Activated T-helper 1 cell treated with anti-CD3 and anti-CD28 coated beads, Interleukin-12 subunit alpha, Interleukin-12 subunit beta, Interleukin-2, Interleukin-4 antibody, amounts not matched to agents 30 ng/mL and 10 ng/mL and 1 ng/mL, durations not matched to agents 14 hours and 24 hours and 36 hours (primary cell): ENCODE data around the gene MCCC1. TPM values are rescaled to one million over a fixed set of nuclear protein-coding genes. Genes with fewer than 3 reads are reported as not detected.
A peak's percentile ranks its signal among the peaks of the same experiment; 100 is the strongest.

ENCODE experiments used
- DNase-seq: peaks from one replicate; pipeline ENCODE4 v3.0.0; 2021; ENCODE audit warnings: low spot score
- H3K27ac Mint-ChIP-seq: one replicate; pipeline ENCODE4 v1.8.0; 2021; ENCODE audit warnings: mild to moderate bottlenecking, mixed read lengths
- H3K27me3 Mint-ChIP-seq: one replicate; pipeline ENCODE4 v1.8.0; 2022; ENCODE audit warnings: mild to moderate bottlenecking, moderate library complexity, mixed read lengths; ENCODE audit not compliant: insufficient read depth
- H3K36me3 Mint-ChIP-seq: one replicate; pipeline ENCODE4 v1.8.0; 2021; ENCODE audit warnings: low read depth, mixed read lengths
- H3K4me1 Mint-ChIP-seq: one replicate; pipeline ENCODE4 v1.8.0; 2021; ENCODE audit warnings: low read depth, mixed read lengths
- H3K4me3 Mint-ChIP-seq: one replicate; pipeline ENCODE4 v1.8.0; 2021; ENCODE audit warnings: mild to moderate bottlenecking, moderate library complexity, mixed read lengths
- H3K9me3 Mint-ChIP-seq: one replicate; pipeline ENCODE4 v1.8.0; 2021; ENCODE audit warnings: mixed read lengths
- intact Hi-C: fragments of 100-400 bp; cut with micrococcal nuclease; formaldehyde crosslinking; loops from one replicate; pipeline ENCODE4 v1.15.1; 2024
- total RNA-seq: library from RNA; stranded (reverse); gene quantifications from 2 replicates; pipeline ENCODE4 v1.2.3, GENCODE V29; 2022

The MCCC1 gene
- total RNA-seq, 1 donor from 2014 or later = 27.3 TPM

DNA sequence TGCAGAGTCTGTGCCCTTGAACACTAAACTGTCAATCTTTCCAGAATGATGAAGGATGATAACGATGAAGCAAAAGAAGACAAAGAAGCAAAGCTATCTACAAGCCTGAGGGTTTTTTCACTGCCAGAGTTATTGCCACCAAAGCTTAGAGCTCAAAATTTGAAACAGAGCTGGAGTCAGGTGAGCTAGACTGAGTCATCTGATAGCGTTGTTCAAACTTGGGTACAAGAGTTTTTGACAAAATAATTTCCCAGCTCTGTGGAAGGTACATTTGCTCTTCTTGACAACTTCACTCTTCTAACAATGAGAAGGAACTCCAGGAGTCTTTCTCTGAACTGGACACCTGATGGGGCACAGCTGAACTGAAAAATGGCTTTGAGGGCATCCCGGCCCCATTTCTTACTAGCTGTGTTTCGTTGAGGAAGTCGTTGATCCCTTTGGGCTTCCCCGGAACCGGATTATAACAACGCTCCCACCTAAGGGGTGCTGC lies 715 bp downstream of the MCCC1 start:
- H3K27me3 Mint-ChIP-seq = no peaks in the 10 kb centered on the region
- H3K9me3 Mint-ChIP-seq = no peaks in the 10 kb centered on the region
- H3K27ac Mint-ChIP-seq = peak overlapping the region; percentile 92
- H3K4me3 Mint-ChIP-seq = peak overlapping the region; percentile 97
- H3K4me1 Mint-ChIP-seq = peaks cover 41% of the 10 kb centered on the region
- intact Hi-C loops = loop anchor here (1.0 to 5.0 kb wide), 11 partner anchors 60 to 1088 kb away; partner anchors contain the start of genes ABCF3, ATP11B, DCUN1D1 and KLHL24
- DNase-seq = no peak
- peaks cover 10% of the 10 kb centered on the region for H3K36me3 Mint-ChIP-seq

DNA sequence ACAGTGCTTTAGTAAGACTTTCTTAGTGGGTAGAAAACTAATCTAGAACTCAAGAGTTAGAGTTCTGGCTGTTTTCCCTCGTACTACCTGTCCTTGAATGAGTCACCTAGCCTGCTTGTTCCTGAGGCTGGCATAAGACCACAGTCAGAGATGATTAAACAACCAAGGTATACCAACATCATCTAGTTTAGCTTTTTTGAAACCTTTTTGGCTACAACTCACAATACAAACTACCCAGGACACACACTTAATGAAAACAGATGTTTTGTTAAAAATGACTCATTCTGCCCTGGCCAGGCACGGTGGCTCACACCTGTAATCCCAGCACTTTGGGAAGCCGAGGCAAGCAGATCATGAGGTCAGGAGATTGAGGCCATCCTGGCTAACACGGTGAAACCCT lies 4.6 kb downstream of the MCCC1 start:
- H3K27ac Mint-ChIP-seq = no peak overlapping the region
- no peak for DNase-seq
- H3K4me1 Mint-ChIP-seq = peaks cover 36% of the 10 kb centered on the region
- H3K9me3 Mint-ChIP-seq = no peaks in the 10 kb centered on the region
- intact Hi-C loops = loop anchor here (5.0 kb wide), 1 partner anchor 127 kb away; no protein-coding TSS in a partner anchor
- H3K36me3 Mint-ChIP-seq = peaks cover 29% of the 10 kb centered on the region
- H3K27me3 Mint-ChIP-seq = no peaks in the 10 kb centered on the region
- no peak overlapping the region for H3K4me3 Mint-ChIP-seq

DNA sequence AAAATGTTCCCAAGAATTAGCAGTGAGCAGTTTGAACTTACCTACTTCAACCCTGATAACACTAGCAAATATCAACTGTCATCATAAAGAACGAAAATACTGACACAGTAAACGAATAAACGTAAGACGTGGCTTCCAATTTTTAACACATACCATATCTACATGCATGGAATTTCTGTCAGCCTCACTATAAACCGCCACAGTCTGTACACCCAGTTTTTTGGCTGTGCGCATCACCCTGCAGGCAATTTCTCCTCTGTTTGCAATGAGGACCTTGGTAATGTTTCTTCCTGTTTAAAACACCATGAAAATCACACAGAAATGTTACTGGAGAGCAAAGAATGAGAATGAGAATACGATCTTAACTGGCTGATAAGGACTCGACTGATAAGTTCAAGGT lies 7.0 kb downstream of the MCCC1 start:
- H3K4me3 Mint-ChIP-seq = no peak overlapping the region
- no peaks in the 10 kb centered on the region for H3K27me3 Mint-ChIP-seq
- peaks cover 31% of the 10 kb centered on the region for H3K36me3 Mint-ChIP-seq
- no peak for DNase-seq
- H3K4me1 Mint-ChIP-seq = peaks cover 21% of the 10 kb centered on the region
- intact Hi-C loops = no loop called here
- no peak overlapping the region for H3K27ac Mint-ChIP-seq
- no peaks in the 10 kb centered on the region for H3K9me3 Mint-ChIP-seq

DNA sequence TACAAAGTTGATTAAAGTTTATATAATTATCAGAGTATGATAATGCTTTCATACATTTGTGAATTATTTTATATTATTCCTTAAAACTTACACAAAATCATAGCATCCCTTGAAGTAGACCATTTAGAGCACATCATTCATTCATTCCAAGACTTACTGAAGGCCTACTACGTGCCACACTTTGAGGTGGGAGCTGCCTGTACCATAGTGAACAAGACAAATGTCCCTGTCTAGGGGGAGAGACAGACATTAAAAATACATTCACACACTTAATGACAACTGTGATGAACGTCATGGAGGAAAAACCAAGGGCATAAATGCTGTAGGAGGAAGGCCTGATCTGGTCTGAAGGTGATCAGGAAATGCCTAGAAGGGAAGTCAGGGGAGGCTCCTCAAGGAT lies 12.1 kb downstream of the MCCC1 start:
- no peak overlapping the region for H3K27ac Mint-ChIP-seq
- no peaks in the 10 kb centered on the region for H3K27me3 Mint-ChIP-seq
- intact Hi-C loops = no loop called here
- no peaks in the 10 kb centered on the region for H3K9me3 Mint-ChIP-seq
- H3K4me3 Mint-ChIP-seq = no peak overlapping the region
- DNase-seq = no peak
- H3K4me1 Mint-ChIP-seq = peaks cover 11% of the 10 kb centered on the region
- H3K36me3 Mint-ChIP-seq = peaks cover 40% of the 10 kb centered on the region

DNA sequence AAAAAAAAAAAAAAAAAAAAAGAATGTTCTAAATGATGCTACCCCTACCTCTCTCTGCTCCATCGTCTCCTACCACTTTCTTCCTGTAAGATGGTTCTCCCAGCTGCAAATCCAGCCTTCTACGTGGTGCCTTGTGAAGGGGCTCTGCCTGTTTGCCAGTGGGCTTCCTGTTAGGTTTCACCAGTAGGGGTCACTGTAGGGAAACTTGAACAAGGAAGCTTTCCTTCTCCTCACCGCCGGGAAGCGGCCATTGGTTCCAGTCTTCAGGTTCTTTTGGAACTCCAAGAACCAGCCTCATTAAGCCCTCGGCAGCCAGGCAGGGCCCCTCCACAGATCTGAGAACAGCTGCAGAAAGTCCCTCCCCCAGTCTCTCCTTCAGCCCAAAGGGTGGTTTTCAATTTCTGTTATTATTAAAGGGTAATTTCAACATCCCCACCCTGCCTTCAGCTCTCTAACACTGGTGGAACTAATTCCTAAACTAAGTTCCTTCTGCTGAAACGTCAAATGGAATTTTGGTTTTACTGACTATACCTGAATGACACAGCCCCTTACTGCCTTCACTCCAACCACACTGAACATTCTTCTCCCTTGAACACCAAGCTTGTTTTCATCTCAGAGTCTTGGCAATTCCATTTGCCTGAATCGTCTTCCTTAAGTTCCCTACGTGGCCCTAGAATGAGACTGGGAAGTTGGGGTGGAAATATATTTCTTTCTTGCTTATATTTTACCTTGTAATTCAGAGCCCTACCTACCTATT lies 13.5 kb downstream of the MCCC1 start:
- H3K9me3 Mint-ChIP-seq = no peaks in the 10 kb centered on the region
- H3K4me3 Mint-ChIP-seq = no peak overlapping the region
- no peaks in the 10 kb centered on the region for H3K27me3 Mint-ChIP-seq
- DNase-seq = no peak
- H3K27ac Mint-ChIP-seq = no peak overlapping the region
- H3K36me3 Mint-ChIP-seq = peaks cover 44% of the 10 kb centered on the region
- peaks cover 11% of the 10 kb centered on the region for H3K4me1 Mint-ChIP-seq
- intact Hi-C loops = no loop called here

DNA sequence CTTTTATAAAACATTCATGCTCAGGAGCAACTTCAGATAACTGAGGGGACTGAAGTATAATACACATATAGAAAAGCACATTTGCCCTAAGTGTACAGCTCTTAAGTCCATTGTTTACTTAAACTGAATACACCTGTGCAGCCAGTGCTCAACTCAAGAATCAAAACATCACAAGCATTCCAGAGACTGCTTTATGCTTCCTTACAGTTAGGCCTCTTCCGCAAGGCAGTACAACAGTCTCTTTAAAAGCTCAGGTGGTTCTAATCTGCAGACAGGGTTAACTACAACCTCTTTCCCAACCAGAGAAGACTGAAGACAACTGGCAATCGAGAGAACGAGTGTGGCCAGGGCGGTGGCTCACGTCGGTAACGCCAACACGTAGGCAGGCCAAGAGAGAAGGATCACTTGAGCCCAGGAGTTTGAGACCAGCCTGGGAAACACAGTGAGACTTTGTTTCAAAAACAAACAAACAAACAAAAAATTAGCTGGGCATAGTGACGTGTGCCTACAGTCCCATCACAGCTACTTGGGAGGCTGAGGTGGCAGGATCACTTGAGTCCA lies 16.9 kb downstream of the MCCC1 start:
- Mint-ChIP-seq H3K27ac (no peak overlapping the region), H3K27me3 (no peaks in the 10 kb centered on the region), H3K4me3 (no peak overlapping the region), H3K36me3 (peaks cover 61% of the 10 kb centered on the region), H3K9me3 (peaks cover 20% of the 10 kb centered on the region), H3K4me1 (peaks cover 4% of the 10 kb centered on the region)
- intact Hi-C loops = no loop called here
- DNase-seq = no peak

DNA sequence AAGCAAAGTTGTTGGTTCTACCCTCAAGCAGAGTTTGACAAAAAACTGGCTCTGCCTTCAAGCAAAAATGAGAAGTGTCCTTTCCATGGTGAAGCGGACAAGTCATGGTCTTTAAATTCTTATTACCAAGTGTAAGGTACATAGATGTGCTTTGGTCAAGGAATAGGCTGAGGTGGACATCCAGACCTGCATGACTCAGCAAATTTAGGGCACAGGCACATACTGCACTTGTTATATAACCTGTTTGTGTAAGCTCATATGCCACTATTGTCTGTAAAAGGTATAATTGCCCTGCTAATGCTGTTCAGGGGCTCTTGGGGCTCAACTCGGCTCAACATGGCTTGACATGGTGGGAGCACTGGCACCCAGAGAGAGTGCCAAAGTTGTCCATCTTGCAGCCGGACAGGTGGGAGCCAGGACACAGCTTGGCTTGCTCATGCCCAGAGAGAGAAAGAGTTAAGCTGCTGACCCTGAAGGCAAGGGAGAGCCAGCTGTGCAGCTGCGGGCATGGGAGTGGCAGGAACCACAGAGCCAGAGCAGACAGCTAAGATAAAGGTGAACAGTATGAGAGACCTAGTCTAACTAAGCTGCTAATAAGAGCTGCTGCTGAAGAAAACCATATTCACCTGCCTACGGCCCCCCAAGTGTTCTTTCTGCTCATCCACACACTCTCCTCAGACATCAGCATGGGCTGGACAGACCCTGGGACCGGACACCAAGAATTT lies 17.7 kb downstream of the MCCC1 start:
- Mint-ChIP-seq H3K4me3 (no peak overlapping the region), H3K27me3 (no peaks in the 10 kb centered on the region), H3K4me1 (peaks cover 4% of the 10 kb centered on the region), H3K9me3 (peaks cover 23% of the 10 kb centered on the region), H3K27ac (no peak overlapping the region), H3K36me3 (peaks cover 61% of the 10 kb centered on the region)
- intact Hi-C loops = no loop called here
- no peak for DNase-seq

DNA sequence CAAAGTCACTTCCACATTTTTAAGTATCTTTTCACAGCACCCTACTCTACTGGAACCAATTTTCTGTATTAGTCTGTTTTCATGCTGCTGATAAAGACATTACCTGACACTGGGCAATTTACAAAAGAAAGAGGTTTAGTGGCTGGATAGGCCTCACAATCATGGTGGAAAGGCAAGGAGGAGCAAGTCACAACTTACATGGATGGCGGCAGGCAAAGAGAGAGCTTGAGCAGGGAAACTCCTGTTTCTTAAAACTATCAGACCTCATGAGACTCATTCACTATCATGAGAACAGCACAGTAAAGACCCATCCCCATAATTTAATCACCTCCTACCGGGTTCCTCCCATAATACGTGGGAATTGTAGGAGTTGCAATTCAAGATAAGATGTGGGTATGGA lies 18.7 kb downstream of the MCCC1 start:
- intact Hi-C loops = no loop called here
- Mint-ChIP-seq H3K27ac (no peak overlapping the region), H3K4me3 (no peak overlapping the region), H3K9me3 (peaks cover 23% of the 10 kb centered on the region), H3K4me1 (peaks cover 4% of the 10 kb centered on the region), H3K27me3 (no peaks in the 10 kb centered on the region), H3K36me3 (peaks cover 60% of the 10 kb centered on the region)
- no peak for DNase-seq

DNA sequence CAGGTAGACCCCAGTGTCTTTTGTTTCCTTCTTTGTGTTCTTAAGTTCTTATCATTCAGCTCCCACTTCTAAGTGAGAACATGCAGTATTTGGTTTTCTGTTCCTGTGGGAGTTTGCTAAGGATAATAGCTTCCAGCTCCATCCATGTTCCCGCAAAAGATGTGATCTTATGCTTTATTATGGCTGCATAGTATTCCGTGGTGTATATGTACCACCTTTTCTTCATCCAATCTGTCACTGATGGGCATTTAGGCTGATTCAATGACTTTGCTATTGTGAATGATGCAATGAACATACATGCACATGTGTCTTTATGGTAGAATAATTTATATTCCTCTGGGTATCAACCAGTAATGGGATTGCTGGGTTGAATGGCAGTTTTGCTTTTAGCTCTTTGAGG lies 24.4 kb downstream of the MCCC1 start:
- Mint-ChIP-seq H3K9me3 (peaks cover 15% of the 10 kb centered on the region), H3K4me1 (peaks cover 11% of the 10 kb centered on the region), H3K27ac (no peak overlapping the region), H3K36me3 (peaks cover 40% of the 10 kb centered on the region), H3K4me3 (no peak overlapping the region), H3K27me3 (no peaks in the 10 kb centered on the region)
- intact Hi-C loops = no loop called here
- DNase-seq = no peak

DNA sequence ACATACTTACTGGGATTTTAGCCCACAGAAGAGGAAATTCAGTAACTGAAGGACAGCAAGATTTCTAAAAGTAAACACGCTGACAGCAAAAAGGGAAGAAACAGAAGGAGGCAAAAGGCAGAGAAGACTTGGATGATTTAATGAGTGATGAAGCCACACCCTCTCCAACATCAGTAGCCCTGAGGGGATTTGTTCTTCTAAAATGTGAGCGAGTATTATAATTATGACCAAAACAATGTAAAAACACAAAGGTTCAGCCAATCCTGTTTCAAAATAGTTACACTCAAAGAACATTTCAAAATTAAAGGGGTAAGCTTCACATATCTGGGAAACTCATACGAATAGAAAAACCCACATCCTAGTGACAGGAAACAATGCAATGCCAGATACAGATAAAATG lies 25.0 kb downstream of the MCCC1 start:
- Mint-ChIP-seq H3K36me3 (peaks cover 35% of the 10 kb centered on the region), H3K27ac (no peak overlapping the region), H3K9me3 (peaks cover 12% of the 10 kb centered on the region), H3K27me3 (no peaks in the 10 kb centered on the region), H3K4me3 (no peak overlapping the region), H3K4me1 (peaks cover 11% of the 10 kb centered on the region)
- intact Hi-C loops = no loop called here
- no peak for DNase-seq

DNA sequence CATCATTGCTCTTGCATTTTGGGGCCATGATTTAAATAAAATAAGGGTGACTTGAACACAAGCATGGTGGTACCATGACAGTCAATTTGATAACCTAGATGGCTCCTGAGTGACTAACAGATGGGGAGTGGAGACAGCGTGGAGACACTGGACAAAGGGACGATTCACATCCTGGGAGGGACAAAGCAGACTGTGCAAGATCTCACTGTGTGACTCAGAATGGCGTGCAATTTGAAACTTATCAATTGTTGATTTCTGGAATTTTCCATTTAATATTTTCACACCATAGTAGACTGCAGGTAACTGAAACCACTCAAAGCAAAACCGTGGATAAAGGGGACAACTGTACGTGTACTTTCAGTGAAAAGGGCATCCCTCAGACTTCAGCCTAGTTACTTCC lies 25.5 kb downstream of the MCCC1 start:
- intact Hi-C loops = no loop called here
- no peak overlapping the region for H3K4me3 Mint-ChIP-seq
- H3K4me1 Mint-ChIP-seq = peaks cover 11% of the 10 kb centered on the region
- peaks cover 31% of the 10 kb centered on the region for H3K36me3 Mint-ChIP-seq
- H3K27ac Mint-ChIP-seq = no peak overlapping the region
- DNase-seq = no peak
- H3K9me3 Mint-ChIP-seq = peaks cover 8% of the 10 kb centered on the region
- no peaks in the 10 kb centered on the region for H3K27me3 Mint-ChIP-seq

DNA sequence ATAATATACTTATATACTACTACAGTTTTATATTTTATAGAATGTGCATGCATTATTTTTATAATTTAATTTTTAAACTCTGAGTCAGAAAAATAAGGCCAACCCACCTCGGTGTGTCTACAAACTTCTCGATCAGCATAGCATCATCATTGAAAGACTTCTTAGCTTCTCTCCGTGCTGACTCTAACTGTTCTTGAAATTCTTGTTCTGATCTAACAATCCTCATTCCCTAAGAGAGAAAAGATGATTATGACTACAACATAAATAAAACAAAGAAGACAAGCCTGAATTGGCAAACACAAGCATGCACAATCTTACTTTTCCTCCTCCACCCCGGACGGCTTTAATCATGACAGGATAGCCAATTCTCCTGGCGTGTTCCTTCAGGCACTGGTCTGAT lies 28.4 kb downstream of the MCCC1 start:
- no peaks in the 10 kb centered on the region for H3K27me3 Mint-ChIP-seq
- no peaks in the 10 kb centered on the region for H3K9me3 Mint-ChIP-seq
- intact Hi-C loops = no loop called here
- H3K4me3 Mint-ChIP-seq = no peak overlapping the region
- peaks cover 11% of the 10 kb centered on the region for H3K4me1 Mint-ChIP-seq
- H3K27ac Mint-ChIP-seq = no peak overlapping the region
- DNase-seq = no peak
- peaks cover 28% of the 10 kb centered on the region for H3K36me3 Mint-ChIP-seq

DNA sequence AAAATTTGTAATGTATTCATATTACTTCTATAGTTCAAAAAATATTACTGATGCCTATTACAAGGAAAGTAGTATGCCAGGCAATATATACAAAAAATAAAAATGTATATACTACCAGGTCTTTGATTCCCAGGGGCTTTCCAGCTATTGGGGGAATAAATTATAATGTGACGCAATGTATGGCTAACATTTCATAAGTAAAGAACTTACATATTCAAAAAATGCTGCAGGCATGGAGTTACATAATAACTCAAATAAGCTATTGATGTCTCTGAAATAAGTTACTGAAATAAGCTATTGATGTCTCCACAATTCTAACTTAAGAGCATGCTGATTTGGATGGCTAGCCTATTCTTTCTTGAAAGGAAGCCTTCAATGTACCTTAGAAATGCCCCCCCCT lies 30.2 kb downstream of the MCCC1 start:
- Mint-ChIP-seq H3K27me3 (no peaks in the 10 kb centered on the region), H3K9me3 (no peaks in the 10 kb centered on the region), H3K4me3 (no peak overlapping the region), H3K4me1 (peaks cover 9% of the 10 kb centered on the region), H3K36me3 (peaks cover 21% of the 10 kb centered on the region), H3K27ac (no peak overlapping the region)
- intact Hi-C loops = no loop called here
- DNase-seq = no peak
